ENCODE measurements around the gene SLC16A14.

- TF ChIP-seq TCF4 (CRISPR knock-in tag; IDR thresholded peaks at IDR 0.05; ENCODE audit: borderline replicate concordance) (no peak), ISL1 (CRISPR knock-in tag; IDR thresholded peaks at IDR 0.05) (no peak)
Measured at GRCh38 chr2:230068016-230068650, 591 bp downstream of the SLC16A14 start.
